ENCODE measurements around the gene GRIFIN.

GRCh38 chr7:2508327-2509215 lies 32.4 kb upstream of the GRIFIN start:
- TF ChIP-seq POLR2A (IDR thresholded peaks at IDR 0.05; ENCODE audit: low read depth, low read length) (no peak), POLR2AphosphoS5 (IDR thresholded peaks at IDR 0.05; ENCODE audit: low read depth, low read length) (no peak), TAF1 (IDR thresholded peaks at IDR 0.05; ENCODE audit: borderline replicate concordance, low read depth, low read length) (no peak)
